Retina (tissue), 1 donor: ENCODE results near the gene TTC23.

Experiments
- DNase-seq: peaks from one replicate; pipeline ENCODE4 v3.0.0-alpha.2; 2016

The TTC23 gene

GRCh38 chr15:99163271-99164062 is 85.9 kb downstream of the TTC23 start:
- DNase-seq = no peak

- DNase-seq = no peak
Measured at GRCh38 chr15:99158626-99159412, 90.6 kb downstream of the TTC23 start.

GRCh38 chr15:99157456-99157855 is 91.9 kb downstream of the TTC23 start:
- no peak for DNase-seq

GRCh38 chr15:99155961-99156443 is 93.4 kb downstream of the TTC23 start:
- DNase-seq = no peak

GRCh38 chr15:99154271-99154670 is 95.1 kb downstream of the TTC23 start:
- DNase-seq = no peak

GRCh38 chr15:99153026-99153535 is 96.3 kb downstream of the TTC23 start:
- no peak for DNase-seq

GRCh38 chr15:99151156-99151555 is 98.2 kb downstream of the TTC23 start:
- no peak for DNase-seq

- DNase-seq = no peak
Measured at GRCh38 chr15:99149366-99149765, 100.0 kb downstream of the TTC23 start.

GRCh38 chr15:99148851-99149276 is 100.5 kb downstream of the TTC23 start:
- DNase-seq = no peak

GRCh38 chr15:99146661-99147060 is 102.7 kb downstream of the TTC23 start:
- no peak for DNase-seq

GRCh38 chr15:99145778-99146177 is 103.6 kb downstream of the TTC23 start:
- no peak for DNase-seq

GRCh38 chr15:99145005-99145404 is 104.4 kb downstream of the TTC23 start:
- no peak for DNase-seq

- peak; percentile 20 for DNase-seq
Measured at GRCh38 chr15:99143655-99144610, 105.4 kb downstream of the TTC23 start.

GRCh38 chr15:99143242-99143641 is 106.1 kb downstream of the TTC23 start:
- DNase-seq = no peak

- no peak for DNase-seq
Measured at GRCh38 chr15:99142562-99142961, 106.8 kb downstream of the TTC23 start.

GRCh38 chr15:99141943-99142342 is 107.4 kb downstream of the TTC23 start:
- no peak for DNase-seq

- no peak for DNase-seq
Measured at GRCh38 chr15:99140590-99140989, 108.8 kb downstream of the TTC23 start.

- no peak for DNase-seq
Measured at GRCh38 chr15:99139276-99139675, 110.1 kb downstream of the TTC23 start.

GRCh38 chr15:99138491-99138982 is 110.8 kb downstream of the TTC23 start:
- no peak for DNase-seq

- no peak for DNase-seq
Measured at GRCh38 chr15:99137877-99138276, 111.5 kb downstream of the TTC23 start.

GRCh38 chr15:99137111-99137546 is 112.3 kb downstream of the TTC23 start:
- no peak for DNase-seq

- DNase-seq = no peak
Measured at GRCh38 chr15:99135194-99135593, 114.2 kb downstream of the TTC23 start.
